Loucy (cell line): ENCODE data around the gene ANKRD1.
A peak's percentile ranks its signal among the peaks of the same experiment; 100 is the strongest.

Experiments
- H2AFZ ChIP-seq: fragments of 200-600 bp; sonication (generic); 2 replicates; pipeline ENCODE4 v1.6.0; 2016; ENCODE audit warnings: antibody characterized with exemption, mild to moderate bottlenecking, low read length, moderate library complexity
- H3F3A ChIP-seq: fragments of 200-600 bp; 2 replicates; pipeline ENCODE4 v1.6.0; 2016; ENCODE audit warnings: antibody characterized with exemption, low read depth, mild to moderate bottlenecking
- H3K27me3 ChIP-seq: fragments of 200-600 bp; sonication (generic); 2 replicates; pipeline ENCODE4 v1.6.1; 2014; ENCODE audit warnings: low read length, mild to moderate bottlenecking; ENCODE audit not compliant: insufficient read depth, poor library complexity, severe bottlenecking
- H3K36me3 ChIP-seq: fragments of 200-600 bp; sonication (generic); 2 replicates; pipeline ENCODE4 v1.6.1; 2016; ENCODE audit warnings: low read length; ENCODE audit not compliant: insufficient read depth
- H3K4me1 ChIP-seq: fragments of 200-600 bp; sonication (generic); 2 replicates; pipeline ENCODE4 v1.5.1; 2014; ENCODE audit warnings: low read length, mild to moderate bottlenecking; ENCODE audit not compliant: insufficient read depth, poor library complexity, severe bottlenecking
- H3K4me2 ChIP-seq: fragments of 200-600 bp; sonication (generic); 2 replicates; pipeline ENCODE4 v1.6.0; 2014; ENCODE audit warnings: antibody characterized with exemption, low read length, low read depth, mild to moderate bottlenecking; ENCODE audit not compliant: poor library complexity, severe bottlenecking
- H3K4me3 ChIP-seq: fragments of 200-600 bp; sonication (generic); 2 replicates; pipeline ENCODE4 v1.5.1; 2014; ENCODE audit warnings: low read length, mild to moderate bottlenecking, mixed read lengths; ENCODE audit not compliant: poor library complexity, severe bottlenecking
- H3K79me2 ChIP-seq: fragments of 200-600 bp; sonication (generic); 2 replicates; pipeline ENCODE4 v1.6.1; 2014; ENCODE audit warnings: low read length; ENCODE audit not compliant: insufficient read depth
- H3K9ac ChIP-seq: fragments of 200-600 bp; sonication (generic); 2 replicates; pipeline ENCODE4 v1.6.0; 2014; ENCODE audit warnings: mild to moderate bottlenecking, low read depth, low read length, moderate library complexity; ENCODE audit not compliant: poor library complexity, severe bottlenecking
- H3K9me2 ChIP-seq: fragments of 200-600 bp; sonication (generic); replicated peaks from 2 replicates; pipeline ENCODE4 v1.6.1; 2016; ENCODE audit warnings: low read depth, low read length, mixed read lengths
- H3K9me3 ChIP-seq: fragments of 200-600 bp; sonication (generic); 2 replicates; pipeline ENCODE4 v1.6.1; 2014; ENCODE audit warnings: mild to moderate bottlenecking, antibody characterized with exemption, low read length, low read depth; ENCODE audit not compliant: insufficient read depth
- H4K20me1 ChIP-seq: fragments of 200-600 bp; sonication (generic); 2 replicates; pipeline ENCODE4 v1.6.0; 2014; ENCODE audit warnings: antibody characterized with exemption, low read length, mild to moderate bottlenecking; ENCODE audit not compliant: insufficient read depth, poor library complexity, severe bottlenecking
- EZH2phosphoT487 ChIP-seq: fragments of 200-600 bp; IDR thresholded peaks from 2 replicates; pipeline ENCODE4 v1.6.1; 2018; ENCODE audit warnings: antibody characterized with exemption, mild to moderate bottlenecking, moderate library complexity, borderline replicate concordance
- TF ChIP-seq, protein P1 (sequence below): fragments of 200-600 bp; sonication (generic); conservative IDR thresholded peaks from 2 replicates; pipeline ENCODE4 v1.5.1; 2014; ENCODE audit warnings: mild to moderate bottlenecking, antibody characterized with exemption, low read length

The ANKRD1 gene

DNA sequence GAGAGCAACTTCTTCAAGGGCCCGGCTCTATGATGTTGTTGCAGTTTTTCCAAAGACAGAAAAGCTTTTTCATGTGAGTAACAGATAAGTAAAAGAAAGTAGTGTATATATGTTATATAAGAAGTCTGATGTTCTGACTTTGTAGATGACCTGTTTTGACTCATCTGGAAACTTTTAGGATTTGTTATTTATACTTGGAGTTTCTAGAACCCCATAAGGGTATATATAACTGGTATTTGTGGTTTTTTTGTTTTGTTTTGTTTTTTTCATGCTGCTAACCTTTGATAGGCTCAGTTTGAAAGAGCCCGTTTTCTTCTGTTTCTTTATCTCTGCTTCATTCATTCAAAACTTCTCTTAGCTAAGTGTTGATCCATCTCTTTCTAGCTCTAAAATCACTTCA is 41.8 kb downstream of the ANKRD1 start:
- Histone ChIP-seq H3K79me2 (peaks cover 12% of the 10 kb centered on the region), H3K9me2 (no peaks in the 10 kb centered on the region), H2AFZ (no peak overlapping the region), H3F3A (no peaks in the 10 kb centered on the region), H3K4me3 (no peak overlapping the region), H4K20me1 (peaks cover 9% of the 10 kb centered on the region), H3K4me1 (peaks cover 13% of the 10 kb centered on the region), H3K27me3 (no peaks in the 10 kb centered on the region), H3K36me3 (peaks cover 59% of the 10 kb centered on the region), H3K9me3 (no peaks in the 10 kb centered on the region), H3K4me2 (no peak overlapping the region), H3K9ac (no peak overlapping the region)
- TF ChIP-seq, protein P1, sequence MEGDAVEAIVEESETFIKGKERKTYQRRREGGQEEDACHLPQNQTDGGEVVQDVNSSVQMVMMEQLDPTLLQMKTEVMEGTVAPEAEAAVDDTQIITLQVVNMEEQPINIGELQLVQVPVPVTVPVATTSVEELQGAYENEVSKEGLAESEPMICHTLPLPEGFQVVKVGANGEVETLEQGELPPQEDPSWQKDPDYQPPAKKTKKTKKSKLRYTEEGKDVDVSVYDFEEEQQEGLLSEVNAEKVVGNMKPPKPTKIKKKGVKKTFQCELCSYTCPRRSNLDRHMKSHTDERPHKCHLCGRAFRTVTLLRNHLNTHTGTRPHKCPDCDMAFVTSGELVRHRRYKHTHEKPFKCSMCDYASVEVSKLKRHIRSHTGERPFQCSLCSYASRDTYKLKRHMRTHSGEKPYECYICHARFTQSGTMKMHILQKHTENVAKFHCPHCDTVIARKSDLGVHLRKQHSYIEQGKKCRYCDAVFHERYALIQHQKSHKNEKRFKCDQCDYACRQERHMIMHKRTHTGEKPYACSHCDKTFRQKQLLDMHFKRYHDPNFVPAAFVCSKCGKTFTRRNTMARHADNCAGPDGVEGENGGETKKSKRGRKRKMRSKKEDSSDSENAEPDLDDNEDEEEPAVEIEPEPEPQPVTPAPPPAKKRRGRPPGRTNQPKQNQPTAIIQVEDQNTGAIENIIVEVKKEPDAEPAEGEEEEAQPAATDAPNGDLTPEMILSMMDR, result no peak
- no peak for TF ChIP-seq EZH2phosphoT487

GRCh38 chr10:90872648-90873020 is 48.3 kb downstream of the ANKRD1 start:
- peaks cover 29% of the 10 kb centered on the region for H3K4me1 ChIP-seq
- peaks cover 34% of the 10 kb centered on the region for H3K79me2 ChIP-seq
- H3K4me2 ChIP-seq, result peak overlapping the region; percentile 87
- H3K9ac ChIP-seq, result peak overlapping the region; percentile 83
- peaks cover 13% of the 10 kb centered on the region for H4K20me1 ChIP-seq
- H3K9me3 ChIP-seq, result no peaks in the 10 kb centered on the region
- peak overlapping the region; percentile 87 for H3K4me3 ChIP-seq
- no peak overlapping the region for H2AFZ ChIP-seq
- H3K9me2 ChIP-seq, result no peaks in the 10 kb centered on the region
- no peak for TF ChIP-seq EZH2phosphoT487
- TF ChIP-seq, protein P1, result no peak
- H3K27me3 ChIP-seq, result no peaks in the 10 kb centered on the region
- no peaks in the 10 kb centered on the region for H3F3A ChIP-seq
- H3K36me3 ChIP-seq, result peaks cover 22% of the 10 kb centered on the region; the same call in 1 of the 2 replicates

DNA sequence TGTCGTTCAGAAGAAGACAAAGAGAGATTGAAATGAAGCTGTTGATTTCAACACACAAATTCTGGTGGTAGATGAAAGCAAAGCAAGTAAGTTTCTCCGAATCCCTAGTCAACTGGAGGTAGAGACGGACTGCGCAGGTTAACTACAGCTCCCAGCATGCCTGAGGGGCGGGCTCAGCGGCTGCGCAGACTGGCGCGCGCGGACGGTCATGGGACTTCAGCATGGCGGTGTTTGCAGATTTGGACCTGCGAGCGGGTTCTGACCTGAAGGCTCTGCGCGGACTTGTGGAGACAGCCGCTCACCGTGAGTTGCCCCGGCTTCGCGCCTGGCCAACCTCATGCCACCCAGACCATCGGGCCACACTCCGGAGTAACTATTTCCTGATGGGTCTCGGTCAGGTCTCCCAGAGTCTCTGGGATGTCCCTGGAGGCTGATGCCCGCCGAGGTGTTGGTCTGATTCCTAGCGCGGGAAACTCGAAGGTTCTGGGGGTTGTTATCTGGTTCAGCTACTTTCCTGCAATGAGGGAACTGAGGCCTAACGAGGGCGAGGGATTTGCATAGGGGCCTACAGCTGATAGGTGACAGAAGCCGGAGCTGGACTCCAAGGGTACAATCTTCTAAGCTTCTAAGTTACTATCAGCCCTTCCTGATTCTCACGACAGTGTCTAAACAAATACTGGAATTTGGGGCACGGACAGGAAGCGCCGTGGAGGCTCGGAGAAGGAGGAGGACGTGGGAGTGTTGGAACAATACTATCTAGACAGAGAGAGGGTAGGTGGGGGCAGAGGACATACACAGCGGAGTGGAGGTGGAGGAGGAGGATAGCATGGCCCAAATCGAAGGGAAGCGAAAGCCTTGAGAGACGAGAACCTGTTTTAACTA is 48.9 kb downstream of the ANKRD1 start, which contains the start of gene RPP30:
TSS of gene RPP30 (plus strand) at position 209 of the 882 bp plus-strand sequence. CDS start at position 222, 13 bp downstream.
- Histone ChIP-seq H3K9ac (peak within 1 kb of the TSS; percentile 83), H3K4me1 (peaks cover 29% of the 10 kb centered on the region), H3F3A (no peaks in the 10 kb centered on the region), H4K20me1 (peaks cover 13% of the 10 kb centered on the region), H3K79me2 (peaks cover 34% of the 10 kb centered on the region), H3K4me2 (peak within 1 kb of the TSS; percentile 87), H3K4me3 (peak within 1 kb of the TSS; percentile 87), H2AFZ (peak within 1 kb of the TSS; percentile 98), H3K9me2 (no peaks in the 10 kb centered on the region), H3K36me3 (peaks cover 16% of the 10 kb centered on the region; the same call in 1 of the 2 replicates), H3K27me3 (peaks cover 4% of the 10 kb centered on the region), H3K9me3 (no peaks in the 10 kb centered on the region)
- TF ChIP-seq EZH2phosphoT487, result no peak
- TF ChIP-seq, protein P1, result no peak
